Rectal smooth muscle tissue (tissue), 1 donor: ENCODE results near the gene MCL1.
"Not testable (repeated sequence)": the region's sequence is repeated elsewhere in the genome, so short reads cannot be mapped to it uniquely, and the experiment has no call there.

Experiments
- H3K27ac ChIP-seq: one replicate; pipeline ENCODE4 v1.7.0; 2013; ENCODE audit warnings: low read depth, low read length, inconsistent platforms
- H3K27me3 ChIP-seq: one replicate; pipeline ENCODE4 v1.7.0; 2013; ENCODE audit warnings: low read length; ENCODE audit not compliant: control insufficient read depth, insufficient read depth
- H3K36me3 ChIP-seq: one replicate; pipeline ENCODE4 v1.7.0; 2013; ENCODE audit warnings: low read length; ENCODE audit not compliant: control insufficient read depth, insufficient read depth
- H3K4me1 ChIP-seq: one replicate; pipeline ENCODE4 v1.7.0; 2013; ENCODE audit warnings: low read length; ENCODE audit not compliant: control insufficient read depth, insufficient read depth
- H3K4me3 ChIP-seq: one replicate; pipeline ENCODE4 v1.7.0; 2013; ENCODE audit warnings: low read length
- H3K9ac ChIP-seq: one replicate; pipeline ENCODE4 v1.7.0; 2013; ENCODE audit warnings: low read length

The MCL1 gene

GRCh38 chr1:150579110-150579944 lies at the start of gene MCL1:
Gene MCL1, minus strand, starts transcription at chr1:150579610. Its CDS starts 80 bp downstream, at chr1:150579530.
- peak within 1 kb of the TSS; percentile 99 for H3K27ac ChIP-seq

GRCh38 chr1:150628766-150629114 lies 49.3 kb upstream of the MCL1 start:
- Histone ChIP-seq H3K4me3 (peak overlapping the region; percentile 76), H3K36me3 (peaks cover 25% of the 10 kb centered on the region), H3K9ac (peak overlapping the region; percentile 66), H3K27me3 (no peaks in the 10 kb centered on the region), H3K4me1 (peaks cover 14% of the 10 kb centered on the region), H3K27ac (peak overlapping the region; percentile 99)

More at GRCh38 chr1:150579110-150579944, at the start of gene MCL1:
- Histone ChIP-seq H3K4me3 (peak within 1 kb of the TSS; percentile 75), H3K27me3 (no peaks in the 10 kb centered on the region), H3K4me1 (peaks cover 23% of the 10 kb centered on the region), H3K9ac (peak within 1 kb of the TSS; percentile 93), H3K36me3 (peaks cover 23% of the 10 kb centered on the region)

GRCh38 chr1:150627826-150628410 lies 48.5 kb upstream of the MCL1 start:
- H3K4me1 ChIP-seq: peaks cover 14% of the 10 kb centered on the region
- peaks cover 28% of the 10 kb centered on the region for H3K36me3 ChIP-seq
- H3K27ac ChIP-seq: peak overlapping the region; percentile 99
- H3K4me3 ChIP-seq: peak overlapping the region; percentile 76
- H3K9ac ChIP-seq: no peak overlapping the region
- H3K27me3 ChIP-seq: no peaks in the 10 kb centered on the region

- H3K27me3 ChIP-seq: no peaks in the 10 kb centered on the region
- no peak overlapping the region for H3K27ac ChIP-seq
- peaks cover 29% of the 10 kb centered on the region for H3K36me3 ChIP-seq
- peaks cover 18% of the 10 kb centered on the region for H3K4me1 ChIP-seq
- H3K4me3 ChIP-seq: no peak overlapping the region
- no peak overlapping the region for H3K9ac ChIP-seq
Observed at GRCh38 chr1:150626150-150626549, 46.7 kb upstream of the MCL1 start.

GRCh38 chr1:150624546-150624945 lies 45.1 kb upstream of the MCL1 start:
- H3K27ac ChIP-seq, H3K4me3 ChIP-seq, H3K27me3 ChIP-seq, H3K9ac ChIP-seq: not testable (repeated sequence)
- Histone ChIP-seq H3K36me3 (peaks cover 29% of the 10 kb centered on the region), H3K4me1 (peaks cover 23% of the 10 kb centered on the region)

GRCh38 chr1:150624134-150624533 lies 44.7 kb upstream of the MCL1 start:
- H3K27ac ChIP-seq: not testable (repeated sequence)
- H3K36me3 ChIP-seq: peaks cover 29% of the 10 kb centered on the region

GRCh38 chr1:150622303-150622975 lies 43.0 kb upstream of the MCL1 start:
- Histone ChIP-seq H3K4me3 (no peak overlapping the region), H3K4me1 (peaks cover 15% of the 10 kb centered on the region), H3K9ac (no peak overlapping the region), H3K36me3 (peaks cover 29% of the 10 kb centered on the region), H3K27ac (peak overlapping the region; percentile 37), H3K27me3 (no peaks in the 10 kb centered on the region)

More at GRCh38 chr1:150624134-150624533, 44.7 kb upstream of the MCL1 start:
- H3K4me1 ChIP-seq: peaks cover 24% of the 10 kb centered on the region
- not testable (repeated sequence) for H3K9ac ChIP-seq, H3K4me3 ChIP-seq, H3K27me3 ChIP-seq

GRCh38 chr1:150621497-150622302 lies 42.3 kb upstream of the MCL1 start:
- Histone ChIP-seq H3K27ac (peak overlapping the region; percentile 37), H3K36me3 (peaks cover 26% of the 10 kb centered on the region), H3K4me3 (no peak overlapping the region), H3K9ac (no peak overlapping the region), H3K27me3 (no peaks in the 10 kb centered on the region), H3K4me1 (peaks cover 15% of the 10 kb centered on the region)

GRCh38 chr1:150620919-150621318 lies 41.5 kb upstream of the MCL1 start:
- no peak overlapping the region for H3K9ac ChIP-seq
- peaks cover 20% of the 10 kb centered on the region for H3K36me3 ChIP-seq
- no peak overlapping the region for H3K27ac ChIP-seq

GRCh38 chr1:150619576-150620509 lies 40.4 kb upstream of the MCL1 start:
- Histone ChIP-seq H3K27ac (peak overlapping the region; percentile 64), H3K36me3 (peaks cover 12% of the 10 kb centered on the region), H3K27me3 (no peaks in the 10 kb centered on the region), H3K9ac (no peak overlapping the region), H3K4me1 (peaks cover 15% of the 10 kb centered on the region), H3K4me3 (no peak overlapping the region)

More at GRCh38 chr1:150620919-150621318, 41.5 kb upstream of the MCL1 start:
- H3K27me3 ChIP-seq: no peaks in the 10 kb centered on the region
- peaks cover 15% of the 10 kb centered on the region for H3K4me1 ChIP-seq
- no peak overlapping the region for H3K4me3 ChIP-seq
